HepG2 (cell line): Measurements from ENCODE around the gene GPR162. TPM values are rescaled to one million over a fixed set of nuclear protein-coding genes. Genes with fewer than 3 reads are reported as not detected.

Source experiments
- ASH2L ChIP-seq: fragments of 300-600, 200-600 bp; sonication (generic); IDR thresholded peaks from 2 replicates; pipeline ENCODE4 v1.7.0; 2017; ENCODE audit warnings: low read depth, mild to moderate bottlenecking, moderate library complexity, mixed read lengths, low read length; ENCODE audit not compliant: insufficient read length
- ATF7-NPFF ChIP-seq: sonication (generic); formaldehyde crosslinking; IDR thresholded peaks from 2 replicates; pipeline ENCODE4 v1.8.1; 2023; ENCODE audit warnings: mild to moderate bottlenecking, low read depth, missing genetic modification reagents, moderate library complexity
- BORCS8-MEF2B ChIP-seq: sonication (generic); formaldehyde crosslinking; IDR thresholded peaks from 2 replicates; pipeline ENCODE4 v1.8.0; 2022; ENCODE audit warnings: mild to moderate bottlenecking, missing genetic modification reagents
- FOXK1 ChIP-seq: sonication (generic); formaldehyde crosslinking; IDR thresholded peaks from 2 replicates; pipeline ENCODE4 v1.4.0; 2020; ENCODE audit warnings: low read depth, missing genetic modification reagents, borderline replicate concordance
- KDM2A ChIP-seq: sonication (generic); formaldehyde crosslinking; IDR thresholded peaks from 2 replicates; pipeline ENCODE4 v1.4.0; 2020; ENCODE audit warnings: low read depth, missing genetic modification reagents, borderline replicate concordance
- NFE2L2 ChIP-seq: fragments of 150-350 bp; IDR thresholded peaks from 2 replicates; pipeline ENCODE4 v1.6.1; 2014; ENCODE audit warnings: low read length
- NFYB ChIP-seq: sonication (generic); formaldehyde crosslinking; IDR thresholded peaks from 2 replicates; pipeline ENCODE4 v1.4.0; 2020; ENCODE audit warnings: missing genetic modification reagents
- RBFOX2 ChIP-seq: fragments of 200-400 bp; formaldehyde crosslinking; IDR thresholded peaks from 2 replicates; pipeline ENCODE4 v1.6.1; 2017; ENCODE audit warnings: low read depth, mild to moderate bottlenecking, low read length
- SOX5 ChIP-seq: IDR thresholded peaks from 2 replicates; pipeline ENCODE4 v1.6.1; 2016; ENCODE audit warnings: borderline replicate concordance
- TARDBP ChIP-seq: sonication (generic); formaldehyde crosslinking; IDR thresholded peaks from 2 replicates; pipeline ENCODE4 v1.8.0; 2022; ENCODE audit warnings: mild to moderate bottlenecking, missing genetic modification reagents
- TBP ChIP-seq: sonication (generic); formaldehyde crosslinking; IDR thresholded peaks from 2 replicates; pipeline ENCODE4 v1.5.0; 2020; ENCODE audit warnings: missing genetic modification reagents
- TEAD2 ChIP-seq: sonication (generic); formaldehyde crosslinking; IDR thresholded peaks from 2 replicates; pipeline ENCODE4 v1.9.0; 2021; ENCODE audit warnings: missing genetic modification reagents
- TP53 ChIP-seq: sonication (generic); formaldehyde crosslinking; conservative IDR thresholded peaks from 2 replicates; pipeline ENCODE4 v1.4.0; 2020; ENCODE audit warnings: missing genetic modification reagents
- ZFAT ChIP-seq: sonication (generic); formaldehyde crosslinking; conservative IDR thresholded peaks from 2 replicates; pipeline ENCODE4 v1.8.1; 2023; ENCODE audit warnings: missing genetic modification reagents, inconsistent platforms
- ZNF138 ChIP-seq: sonication (generic); formaldehyde crosslinking; IDR thresholded peaks from 2 replicates; pipeline ENCODE4 v1.5.0; 2020; ENCODE audit warnings: mild to moderate bottlenecking, low read depth, missing genetic modification reagents
- ZNF235 ChIP-seq: sonication (generic); formaldehyde crosslinking; IDR thresholded peaks from 2 replicates; pipeline ENCODE4 v1.8.1; 2023; ENCODE audit warnings: mild to moderate bottlenecking, missing genetic modification reagents, borderline replicate concordance
- ZNF782 ChIP-seq: sonication (generic); formaldehyde crosslinking; IDR thresholded peaks from 2 replicates; pipeline ENCODE4 v1.4.0; 2020; ENCODE audit warnings: missing genetic modification reagents, mild to moderate bottlenecking, borderline replicate concordance
- polyA plus RNA-seq, 8 experiments: library from polyadenylated mRNA; depleted of rRNA in 3 of 8; stranded (reverse) in 7 of 8; unstranded in 1 of 8; fragments of >200 nt; fragmentation: Illumina TruSeq in 4 of 8; extraction: Trizol in 4 of 8; gene quantifications; 2 replicates each; pipeline versions ENCODE4 v1.2.1 to v1.2.3, GENCODE V29; 2011 to 2016; ENCODE audit warnings: low read depth in 4 of 8, missing spikeins in 1 of 8, mixed read lengths in 1 of 8; ENCODE audit not compliant: insufficient read depth in 1 of 8
- total RNA-seq, 5 experiments: library from RNA; depleted of rRNA; stranded (reverse); fragments of >200 nt; fragmentation: Illumina TruSeq; extraction: Trizol; gene quantifications; 2 replicates each; pipeline ENCODE4 v1.2.3, GENCODE V29; 2016; ENCODE audit warnings: low read depth in 1 of 5
- TF ChIP-seq, protein P1 (sequence below): sonication (generic); formaldehyde crosslinking; IDR thresholded peaks from 2 replicates; pipeline ENCODE4 v1.8.1; 2023; ENCODE audit warnings: mild to moderate bottlenecking, inconsistent platforms, moderate library complexity, missing genetic modification reagents, borderline replicate concordance
- TF ChIP-seq, protein P2 (sequence below): sonication (generic); formaldehyde crosslinking; IDR thresholded peaks from 2 replicates; pipeline ENCODE4 v1.5.0; 2020; ENCODE audit warnings: missing genetic modification reagents
- TF ChIP-seq, protein P3 (sequence below): sonication (generic); formaldehyde crosslinking; IDR thresholded peaks from 2 replicates; pipeline ENCODE4 v1.4.0; 2020; ENCODE audit warnings: mild to moderate bottlenecking, missing genetic modification reagents
- TF ChIP-seq, protein P4 (sequence below): sonication (generic); formaldehyde crosslinking; IDR thresholded peaks from 2 replicates; pipeline ENCODE4 v1.5.1; 2020; ENCODE audit warnings: mild to moderate bottlenecking, missing genetic modification reagents

The GPR162 gene
- total and polyA plus RNA-seq, 2 of the 13 experiments (the other 11 are each of a cell fraction or from before 2014, with no cell fraction given), result 0.08 TPM; not detected in 1

DNA sequence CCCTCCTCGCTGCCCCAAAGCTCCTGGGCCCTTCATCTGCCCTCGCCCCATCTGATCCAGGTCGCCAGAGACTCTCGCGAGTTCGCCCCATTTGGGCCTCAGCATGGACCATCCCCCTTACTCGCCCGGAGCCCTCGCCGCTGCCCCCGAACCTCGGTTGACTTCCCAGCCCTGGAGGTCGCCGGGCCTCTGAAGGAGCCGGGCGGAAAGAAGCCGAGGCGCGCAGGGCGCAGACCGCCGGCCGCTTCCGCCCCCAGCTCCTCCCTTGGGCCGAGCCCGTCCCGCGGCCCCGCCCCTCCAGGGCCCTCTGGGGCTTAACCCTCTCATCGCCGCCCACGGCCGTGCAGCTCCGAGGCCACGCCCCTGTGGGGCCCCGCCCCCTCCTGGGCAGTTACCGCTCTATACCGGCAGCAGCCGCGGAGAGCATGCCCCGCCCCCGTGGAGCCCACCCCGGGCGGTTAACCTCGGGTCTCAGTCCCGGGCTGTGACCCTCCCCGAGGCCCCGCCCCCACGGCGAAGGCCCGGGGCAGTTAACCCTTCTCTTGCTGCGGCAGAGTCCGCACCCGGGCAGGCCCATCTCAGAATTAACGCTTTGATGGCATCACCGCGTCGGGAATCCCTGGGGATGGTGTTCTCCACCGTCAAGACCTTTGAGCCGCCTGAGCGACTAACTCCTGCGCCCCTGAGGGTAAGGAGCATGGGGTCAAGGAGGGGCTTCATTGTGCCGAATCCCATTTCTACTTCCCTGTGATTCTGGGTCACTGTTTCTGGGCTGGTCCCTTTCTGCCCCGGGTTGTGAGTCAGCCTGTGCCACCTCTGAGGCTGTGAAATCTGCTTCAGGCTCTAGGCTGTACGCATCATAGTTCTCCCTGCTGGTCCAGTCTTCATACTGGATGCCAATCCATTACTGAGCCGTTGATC, 51.7 kb downstream of the GPR162 start, which contains the start of gene SPSB2 (continued):
- TF ChIP-seq KDM2A (CRISPR knock-in tag) (peak; percentile 90), SOX5 (peak; percentile 36; the same call in 1 of the 2 replicates), TEAD2 (CRISPR knock-in tag) (no peak), ZNF235 (CRISPR knock-in tag) (peak; percentile 52; the same call in 1 of the 2 replicates), RBFOX2 (peak; percentile 84), TBP (CRISPR knock-in tag) (no peak), ATF7-NPFF (CRISPR knock-in tag) (peak; percentile 83; the same call in 1 of the 2 replicates), FOXK1 (0 out of 2 replicates have a peak, but pooled peaks have one; percentile 22), ZFAT (CRISPR knock-in tag) (peak; percentile 61; the same call in 1 of the 2 replicates), ZNF782 (CRISPR knock-in tag) (no peak), ZNF138 (CRISPR knock-in tag) (no peak), TARDBP (CRISPR knock-in tag) (peak; percentile 35; the same call in 1 of the 2 replicates), ASH2L (peak; percentile 46), BORCS8-MEF2B (peak; percentile 21; the same call in 1 of the 2 replicates), TP53 (CRISPR knock-in tag) (no peak), NFE2L2 (no peak), NFYB (CRISPR knock-in tag) (0 out of 2 replicates have a peak, but pooled peaks have one; percentile 14)
- TF ChIP-seq, protein P1, sequence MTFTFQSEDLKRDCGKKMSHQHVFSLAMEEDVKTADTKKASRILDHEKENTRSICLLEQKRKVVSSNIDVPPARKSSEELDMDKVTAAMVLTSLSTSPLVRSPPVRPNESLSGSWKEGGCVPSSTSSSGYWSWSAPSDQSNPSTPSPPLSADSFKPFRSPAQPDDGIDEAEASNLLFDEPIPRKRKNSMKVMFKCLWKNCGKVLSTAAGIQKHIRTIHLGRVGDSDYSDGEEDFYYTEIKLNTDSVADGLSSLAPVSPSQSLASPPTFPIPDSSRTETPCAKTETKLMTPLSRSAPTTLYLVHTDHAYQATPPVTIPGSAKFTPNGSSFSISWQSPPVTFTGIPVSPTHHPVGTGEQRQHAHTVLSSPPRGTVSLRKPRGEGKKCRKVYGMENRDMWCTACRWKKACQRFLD, result no peak; the same call in 1 of the 2 replicates
- TF ChIP-seq, protein P2, sequence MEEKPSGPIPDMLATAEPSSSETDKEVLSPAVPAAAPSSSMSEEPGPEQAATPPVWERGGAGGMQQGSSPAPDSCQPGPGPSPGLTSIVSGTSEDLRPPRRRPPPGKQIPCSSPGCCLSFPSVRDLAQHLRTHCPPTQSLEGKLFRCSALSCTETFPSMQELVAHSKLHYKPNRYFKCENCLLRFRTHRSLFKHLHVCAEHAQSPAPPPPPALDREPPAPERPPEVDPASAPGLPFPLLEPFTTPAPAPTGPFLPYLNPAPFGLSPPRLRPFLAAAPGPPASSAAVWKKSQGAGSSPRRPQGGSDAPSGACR (CRISPR knock-in tag), result peak; percentile 45; the same call in 1 of the 2 replicates
- TF ChIP-seq, protein P3, sequence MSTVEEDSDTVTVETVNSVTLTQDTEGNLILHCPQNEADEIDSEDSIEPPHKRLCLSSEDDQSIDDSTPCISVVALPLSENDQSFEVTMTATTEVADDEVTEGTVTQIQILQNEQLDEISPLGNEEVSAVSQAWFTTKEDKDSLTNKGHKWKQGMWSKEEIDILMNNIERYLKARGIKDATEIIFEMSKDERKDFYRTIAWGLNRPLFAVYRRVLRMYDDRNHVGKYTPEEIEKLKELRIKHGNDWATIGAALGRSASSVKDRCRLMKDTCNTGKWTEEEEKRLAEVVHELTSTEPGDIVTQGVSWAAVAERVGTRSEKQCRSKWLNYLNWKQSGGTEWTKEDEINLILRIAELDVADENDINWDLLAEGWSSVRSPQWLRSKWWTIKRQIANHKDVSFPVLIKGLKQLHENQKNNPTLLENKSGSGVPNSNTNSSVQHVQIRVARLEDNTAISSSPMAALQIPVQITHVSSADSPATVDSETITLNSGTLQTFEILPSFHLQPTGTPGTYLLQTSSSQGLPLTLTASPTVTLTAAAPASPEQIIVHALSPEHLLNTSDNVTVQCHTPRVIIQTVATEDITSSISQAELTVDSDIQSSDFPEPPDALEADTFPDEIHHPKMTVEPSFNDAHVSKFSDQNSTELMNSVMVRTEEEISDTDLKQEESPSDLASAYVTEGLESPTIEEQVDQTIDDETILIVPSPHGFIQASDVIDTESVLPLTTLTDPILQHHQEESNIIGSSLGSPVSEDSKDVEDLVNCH (CRISPR knock-in tag), result no peak
- TF ChIP-seq, protein P4, sequence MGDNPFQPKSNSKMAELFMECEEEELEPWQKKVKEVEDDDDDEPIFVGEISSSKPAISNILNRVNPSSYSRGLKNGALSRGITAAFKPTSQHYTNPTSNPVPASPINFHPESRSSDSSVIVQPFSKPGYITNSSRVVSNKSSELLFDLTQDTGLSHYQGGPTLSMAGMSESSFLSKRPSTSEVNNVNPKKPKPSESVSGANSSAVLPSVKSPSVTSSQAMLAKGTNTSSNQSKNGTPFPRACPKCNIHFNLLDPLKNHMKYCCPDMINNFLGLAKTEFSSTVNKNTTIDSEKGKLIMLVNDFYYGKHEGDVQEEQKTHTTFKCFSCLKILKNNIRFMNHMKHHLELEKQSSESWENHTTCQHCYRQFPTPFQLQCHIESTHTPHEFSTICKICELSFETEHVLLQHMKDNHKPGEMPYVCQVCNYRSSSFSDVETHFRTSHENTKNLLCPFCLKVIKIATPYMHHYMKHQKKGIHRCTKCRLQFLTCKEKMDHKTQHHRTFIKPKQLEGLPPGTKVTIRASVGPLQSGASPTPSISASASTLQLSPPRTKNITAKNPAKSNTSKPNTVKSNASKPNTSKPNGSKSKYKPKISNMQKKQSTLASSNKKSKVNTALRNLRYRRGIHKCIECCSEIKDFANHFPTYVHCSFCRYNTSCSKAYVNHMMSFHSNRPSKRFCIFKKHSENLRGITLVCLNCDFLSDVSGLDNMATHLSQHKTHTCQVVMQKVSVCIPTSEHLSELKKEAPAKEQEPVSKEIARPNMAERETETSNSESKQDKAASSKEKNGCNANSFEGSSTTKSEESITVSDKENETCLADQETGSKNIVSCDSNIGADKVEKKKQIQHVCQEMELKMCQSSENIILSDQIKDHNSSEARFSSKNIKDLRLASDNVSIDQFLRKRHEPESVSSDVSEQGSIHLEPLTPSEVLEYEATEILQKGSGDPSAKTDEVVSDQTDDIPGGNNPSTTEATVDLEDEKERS (CRISPR knock-in tag), result no peak; the same call in 1 of the 2 replicates
